DND-41 (cell line): ENCODE measurements around the gene RTF1.

Experiments
- EZH2 ChIP-seq: IDR thresholded peaks from 3 replicates; pipeline ENCODE4 v1.6.1; 2012; ENCODE audit warnings: borderline replicate concordance, low read depth, mild to moderate bottlenecking, moderate library complexity, low read length, inconsistent platforms; ENCODE audit not compliant: severe bottlenecking
- TF ChIP-seq, protein P1 (sequence below): IDR thresholded peaks from 2 replicates; pipeline ENCODE4 v1.5.1; 2012; ENCODE audit warnings: borderline replicate concordance, low read length, moderate library complexity, mild to moderate bottlenecking; ENCODE audit not compliant: poor library complexity, severe bottlenecking; ENCODE audit errors: extremely low read depth

DNA sequence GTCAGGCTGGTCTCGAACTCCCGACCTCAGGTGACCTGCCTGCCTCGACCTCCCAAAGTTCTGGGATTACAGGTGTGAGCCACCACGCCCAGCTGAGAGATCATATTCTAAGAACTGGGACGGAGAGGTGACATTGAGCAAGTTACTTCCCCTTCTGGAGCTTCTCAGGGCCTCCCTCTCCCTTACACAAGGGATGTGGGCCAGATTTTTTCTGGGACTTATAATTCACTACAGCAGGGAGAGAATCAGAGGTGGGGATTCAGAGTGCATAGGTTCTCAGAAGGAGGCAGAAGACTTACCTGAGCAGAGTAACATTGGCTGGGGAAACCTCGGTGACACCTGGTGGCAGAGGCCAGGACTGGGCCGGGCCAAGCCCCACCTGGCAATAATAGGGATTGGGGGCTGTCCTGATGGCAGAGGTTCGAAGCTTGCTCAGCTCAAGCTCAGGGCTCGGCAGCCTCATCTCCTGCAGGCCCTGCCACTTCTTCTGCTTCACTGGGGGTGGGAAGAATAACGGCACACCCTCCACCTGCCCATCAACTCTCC, 90.0 kb downstream of the RTF1 start:
- TF ChIP-seq, protein P1, sequence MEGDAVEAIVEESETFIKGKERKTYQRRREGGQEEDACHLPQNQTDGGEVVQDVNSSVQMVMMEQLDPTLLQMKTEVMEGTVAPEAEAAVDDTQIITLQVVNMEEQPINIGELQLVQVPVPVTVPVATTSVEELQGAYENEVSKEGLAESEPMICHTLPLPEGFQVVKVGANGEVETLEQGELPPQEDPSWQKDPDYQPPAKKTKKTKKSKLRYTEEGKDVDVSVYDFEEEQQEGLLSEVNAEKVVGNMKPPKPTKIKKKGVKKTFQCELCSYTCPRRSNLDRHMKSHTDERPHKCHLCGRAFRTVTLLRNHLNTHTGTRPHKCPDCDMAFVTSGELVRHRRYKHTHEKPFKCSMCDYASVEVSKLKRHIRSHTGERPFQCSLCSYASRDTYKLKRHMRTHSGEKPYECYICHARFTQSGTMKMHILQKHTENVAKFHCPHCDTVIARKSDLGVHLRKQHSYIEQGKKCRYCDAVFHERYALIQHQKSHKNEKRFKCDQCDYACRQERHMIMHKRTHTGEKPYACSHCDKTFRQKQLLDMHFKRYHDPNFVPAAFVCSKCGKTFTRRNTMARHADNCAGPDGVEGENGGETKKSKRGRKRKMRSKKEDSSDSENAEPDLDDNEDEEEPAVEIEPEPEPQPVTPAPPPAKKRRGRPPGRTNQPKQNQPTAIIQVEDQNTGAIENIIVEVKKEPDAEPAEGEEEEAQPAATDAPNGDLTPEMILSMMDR, result peak; percentile 18
- no peak for TF ChIP-seq EZH2
